IPS-20b (cell line): ENCODE data around the gene IFTAP.
"Not testable (repeated sequence)": the region's sequence is repeated elsewhere in the genome, so short reads cannot be mapped to it uniquely, and the experiment has no call there.

Source experiments
- H3K27ac ChIP-seq: one replicate; pipeline ENCODE4 v1.5.1; 2013; ENCODE audit warnings: low read length
- H3K27me3 ChIP-seq: 2 replicates; pipeline ENCODE4 v1.6.1; 2013; ENCODE audit warnings: mild to moderate bottlenecking, low read length, inconsistent platforms; ENCODE audit not compliant: insufficient read depth
- H3K36me3 ChIP-seq: 2 replicates; pipeline ENCODE4 v1.6.1; 2013; ENCODE audit warnings: low read depth, mild to moderate bottlenecking, inconsistent platforms, low read length, moderate library complexity; ENCODE audit not compliant: insufficient read depth
- H3K4me1 ChIP-seq: 2 replicates; pipeline ENCODE4 v1.6.1; 2013; ENCODE audit warnings: mild to moderate bottlenecking, control low read depth, inconsistent platforms, low read length, moderate library complexity; ENCODE audit not compliant: insufficient read depth
- H3K4me3 ChIP-seq: 2 replicates; pipeline ENCODE4 v1.5.1; 2013; ENCODE audit warnings: mild to moderate bottlenecking, low read length, inconsistent platforms
- H3K9ac ChIP-seq: 2 replicates; pipeline ENCODE4 v1.6.1; 2013; ENCODE audit warnings: low read depth, mild to moderate bottlenecking, inconsistent platforms, low read length, moderate library complexity
- H3K9me3 ChIP-seq: 2 replicates; pipeline ENCODE4 v1.6.1; 2013; ENCODE audit warnings: mild to moderate bottlenecking, low read depth, low read length, inconsistent platforms; ENCODE audit not compliant: insufficient read depth

Gene IFTAP, protein sequence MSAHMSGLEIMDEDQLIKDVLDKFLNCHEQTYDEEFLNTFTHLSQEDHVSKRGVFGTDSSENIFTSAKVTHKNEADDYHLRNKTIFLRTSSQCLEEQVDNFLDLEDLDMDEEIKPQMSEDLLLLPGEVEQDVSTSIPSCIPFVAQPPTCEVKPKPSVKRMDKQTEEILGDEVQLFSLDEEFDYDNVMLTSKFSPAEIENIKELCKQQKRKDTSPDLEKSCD

GRCh38 chr11:36594316-36594989 lies at the start of gene IFTAP:
Gene IFTAP, plus strand, starts transcription at chr11:36594502. Its CDS starts 15,602 bp downstream, at chr11:36610104.
- Histone ChIP-seq H3K27me3 (peaks cover 30% of the 10 kb centered on the region), H3K4me1 (no peaks in the 10 kb centered on the region), H3K4me3 (peak within 1 kb of the TSS; percentile 91), H3K9ac (peak within 1 kb of the TSS; percentile 77), H3K27ac (no peak within 1 kb of the TSS), H3K36me3 (no peaks in the 10 kb centered on the region), H3K9me3 (no peaks in the 10 kb centered on the region)

- no peak overlapping the region for H3K4me3 ChIP-seq
- H3K9ac ChIP-seq = no peak overlapping the region
- H3K36me3 ChIP-seq = no peaks in the 10 kb centered on the region
- H3K4me1 ChIP-seq = no peaks in the 10 kb centered on the region
- no peaks in the 10 kb centered on the region for H3K27me3 ChIP-seq
- H3K27ac ChIP-seq = no peak overlapping the region
- H3K9me3 ChIP-seq = no peaks in the 10 kb centered on the region
These were observed 43.8 kb upstream of the IFTAP start for GRCh38 chr11:36550385-36551115.

GRCh38 chr11:36557390-36557789 lies 36.9 kb upstream of the IFTAP start:
- not testable (repeated sequence) for H3K27me3 ChIP-seq, H3K4me3 ChIP-seq, H3K4me1 ChIP-seq, H3K36me3 ChIP-seq, H3K9ac ChIP-seq, H3K27ac ChIP-seq, H3K9me3 ChIP-seq

GRCh38 chr11:36557991-36558390 lies 36.3 kb upstream of the IFTAP start:
- H3K4me3 ChIP-seq = no peak overlapping the region
- H3K9ac ChIP-seq = no peak overlapping the region
- no peaks in the 10 kb centered on the region for H3K36me3 ChIP-seq
- no peak overlapping the region for H3K27ac ChIP-seq
- no peaks in the 10 kb centered on the region for H3K9me3 ChIP-seq
- H3K4me1 ChIP-seq = no peaks in the 10 kb centered on the region
- H3K27me3 ChIP-seq = no peaks in the 10 kb centered on the region

- no peak overlapping the region for H3K27ac ChIP-seq
- no peak overlapping the region for H3K4me3 ChIP-seq
- no peak overlapping the region for H3K9ac ChIP-seq
- no peaks in the 10 kb centered on the region for H3K4me1 ChIP-seq
- no peaks in the 10 kb centered on the region for H3K36me3 ChIP-seq
- H3K9me3 ChIP-seq = no peaks in the 10 kb centered on the region
- no peaks in the 10 kb centered on the region for H3K27me3 ChIP-seq
These were observed 35.5 kb upstream of the IFTAP start for GRCh38 chr11:36558571-36559413.

DNA sequence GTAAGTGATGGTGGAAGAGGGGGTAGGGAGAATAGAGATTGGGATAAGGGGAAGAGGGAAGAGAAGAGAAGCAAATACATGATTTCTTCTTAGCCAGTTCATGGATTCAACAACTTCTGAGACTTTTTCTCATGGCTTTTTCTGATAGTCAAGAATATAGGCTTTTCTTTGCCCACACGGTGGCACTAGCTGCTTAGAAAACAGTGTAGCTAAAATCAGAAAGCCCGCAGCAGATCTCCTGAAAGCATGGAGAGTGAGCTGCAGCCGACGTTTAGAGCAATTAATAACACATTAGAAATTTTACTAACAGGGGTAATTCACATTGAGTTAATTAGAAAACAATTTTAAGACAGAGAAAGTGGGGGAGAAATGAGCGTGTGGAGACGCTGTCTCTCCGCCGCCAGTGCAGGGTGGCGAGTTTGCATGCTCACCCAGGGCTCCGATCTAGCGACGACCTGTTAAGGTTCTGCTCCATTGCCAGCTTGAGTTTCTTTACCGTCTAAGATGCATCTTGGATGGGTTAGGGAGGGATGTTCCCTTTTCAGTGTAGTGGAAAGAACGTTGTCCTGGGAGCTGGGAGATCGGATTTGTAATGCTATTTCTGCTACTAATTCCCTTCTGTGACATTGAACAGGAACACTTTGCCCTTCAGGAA lies 29.8 kb upstream of the IFTAP start:
- Histone ChIP-seq H3K4me3 (peak overlapping the region; percentile 61), H3K9ac (peak overlapping the region; percentile 36; the same call in 1 of the 2 replicates), H3K27me3 (peaks cover 8% of the 10 kb centered on the region), H3K4me1 (no peaks in the 10 kb centered on the region), H3K36me3 (no peaks in the 10 kb centered on the region), H3K9me3 (no peaks in the 10 kb centered on the region), H3K27ac (no peak overlapping the region)

GRCh38 chr11:36565031-36565610 lies 29.2 kb upstream of the IFTAP start:
- Histone ChIP-seq H3K4me3 (peak overlapping the region; percentile 61; the same call in 1 of the 2 replicates), H3K27ac (no peak overlapping the region), H3K27me3 (peaks cover 8% of the 10 kb centered on the region), H3K36me3 (no peaks in the 10 kb centered on the region), H3K9ac (peak overlapping the region; percentile 36; the same call in 1 of the 2 replicates), H3K9me3 (no peaks in the 10 kb centered on the region), H3K4me1 (no peaks in the 10 kb centered on the region)

GRCh38 chr11:36566407-36567053 lies 27.8 kb upstream of the IFTAP start:
- Histone ChIP-seq H3K27me3 (peaks cover 8% of the 10 kb centered on the region), H3K9ac (no peak overlapping the region), H3K4me3 (no peak overlapping the region)

DNA sequence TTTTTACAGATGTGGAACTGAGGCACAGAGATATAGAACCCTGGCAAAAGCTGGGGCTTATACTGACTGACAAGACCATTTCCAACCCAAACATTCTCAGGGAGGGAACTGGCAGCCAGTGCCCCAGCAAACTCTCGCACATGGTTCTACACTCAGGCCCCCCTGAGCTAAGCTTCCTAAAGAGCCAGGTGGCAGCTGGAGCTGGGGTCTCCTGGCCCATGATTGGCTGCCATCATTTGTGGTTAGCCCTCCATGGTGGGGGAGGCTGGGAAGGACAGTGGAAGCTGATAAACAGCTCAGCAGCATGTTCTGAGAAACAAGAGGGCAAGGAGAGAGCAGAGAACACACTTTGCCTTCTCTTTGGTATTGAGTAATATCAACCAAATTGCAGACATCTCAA lies 26.6 kb upstream of the IFTAP start, which contains the start of gene RAG1:
Gene RAG1 (plus strand): TSS at position 314 of the 400 bp plus-strand sequence. CDS start 5,298 bp downstream, outside the sequence.
- no peak within 1 kb of the TSS for H3K4me3 ChIP-seq
- peaks cover 8% of the 10 kb centered on the region for H3K27me3 ChIP-seq
- no peak within 1 kb of the TSS for H3K27ac ChIP-seq
- no peak within 1 kb of the TSS for H3K9ac ChIP-seq
- no peaks in the 10 kb centered on the region for H3K9me3 ChIP-seq
- no peaks in the 10 kb centered on the region for H3K36me3 ChIP-seq
- no peaks in the 10 kb centered on the region for H3K4me1 ChIP-seq

More at GRCh38 chr11:36566407-36567053, 27.8 kb upstream of the IFTAP start:
- Histone ChIP-seq H3K4me1 (no peaks in the 10 kb centered on the region), H3K9me3 (no peaks in the 10 kb centered on the region), H3K27ac (no peak overlapping the region), H3K36me3 (no peaks in the 10 kb centered on the region)

GRCh38 chr11:36569095-36569494 lies 25.2 kb upstream of the IFTAP start:
- Histone ChIP-seq H3K4me3 (no peak overlapping the region), H3K36me3 (no peaks in the 10 kb centered on the region), H3K27me3 (peaks cover 8% of the 10 kb centered on the region), H3K4me1 (no peaks in the 10 kb centered on the region), H3K27ac (no peak overlapping the region), H3K9me3 (no peaks in the 10 kb centered on the region), H3K9ac (no peak overlapping the region)
